GM08714 (cell line): ENCODE measurements around the gene ARID4B.
"Not testable (repeated sequence)": the region's sequence is repeated elsewhere in the genome, so short reads cannot be mapped to it uniquely, and the experiment has no call there.

Source experiments
- H3K4me3 ChIP-seq: fragments of 200-500 bp; sonication (Bioruptor generic); 2 replicates; pipeline ENCODE4 v1.5.1; 2014; ENCODE audit warnings: mild to moderate bottlenecking, low read length, inconsistent platforms
- ZNF274 ChIP-seq: IDR thresholded peaks from 2 replicates; pipeline ENCODE4 v1.6.1; 2012; ENCODE audit warnings: mild to moderate bottlenecking, low read depth, low read length

The ARID4B gene

GRCh38 chr1:235296729-235297128, 31.2 kb downstream of the ARID4B start:
- H3K4me3 ChIP-seq: no peak overlapping the region
- TF ChIP-seq ZNF274: no peak

- no peak for TF ChIP-seq ZNF274
- no peak overlapping the region for H3K4me3 ChIP-seq
Observed at GRCh38 chr1:235295902-235296350, 32.1 kb downstream of the ARID4B start.

- TF ChIP-seq ZNF274: no peak
- H3K4me3 ChIP-seq: no peak overlapping the region
Observed at GRCh38 chr1:235293322-235293942, 34.5 kb downstream of the ARID4B start.

- H3K4me3 ChIP-seq: no peak overlapping the region
- TF ChIP-seq ZNF274: no peak
Observed at GRCh38 chr1:235292790-235293189, 35.2 kb downstream of the ARID4B start.

GRCh38 chr1:235291599-235292091, 36.3 kb downstream of the ARID4B start:
- H3K4me3 ChIP-seq: no peak overlapping the region
- TF ChIP-seq ZNF274: no peak

- no peak overlapping the region for H3K4me3 ChIP-seq
- no peak for TF ChIP-seq ZNF274
Observed at GRCh38 chr1:235290740-235291502, 37.1 kb downstream of the ARID4B start.

- TF ChIP-seq ZNF274: no peak
- no peak overlapping the region for H3K4me3 ChIP-seq
Observed at GRCh38 chr1:235289859-235290739, 37.9 kb downstream of the ARID4B start.

- no peak for TF ChIP-seq ZNF274
- H3K4me3 ChIP-seq: no peak overlapping the region
Observed at GRCh38 chr1:235287208-235287882, 40.6 kb downstream of the ARID4B start.

GRCh38 chr1:235286667-235287066, 41.3 kb downstream of the ARID4B start:
- no peak for TF ChIP-seq ZNF274
- no peak overlapping the region for H3K4me3 ChIP-seq

GRCh38 chr1:235284231-235284769, 43.7 kb downstream of the ARID4B start:
- TF ChIP-seq ZNF274: no peak
- H3K4me3 ChIP-seq: no peak overlapping the region

GRCh38 chr1:235283636-235284035, 44.3 kb downstream of the ARID4B start:
- H3K4me3 ChIP-seq: not testable (repeated sequence)

- H3K4me3 ChIP-seq: no peak overlapping the region
- TF ChIP-seq ZNF274: no peak
Observed at GRCh38 chr1:235280467-235280866, 47.5 kb downstream of the ARID4B start.

GRCh38 chr1:235279694-235280093, 48.3 kb downstream of the ARID4B start:
- TF ChIP-seq ZNF274: no peak

GRCh38 chr1:235278915-235279292, 49.1 kb downstream of the ARID4B start:
- no peak for TF ChIP-seq ZNF274
- no peak overlapping the region for H3K4me3 ChIP-seq

More at GRCh38 chr1:235279694-235280093, 48.3 kb downstream of the ARID4B start:
- H3K4me3 ChIP-seq: no peak overlapping the region
